ENCODE data around the gene MCRIP1.

MCRIP1 gene

GRCh38 chr17:81833160-81833920 lies at the start of gene MCRIP1:
Gene MCRIP1 (minus strand): TSS chr17:81833291. CDS start chr17:81824506, 8,785 bp downstream.
- DNase-seq, result peak; percentile 71 to 85

- no peak for DNase-seq
Observed at GRCh38 chr17:81879121-81879520, 46.0 kb upstream of the MCRIP1 start.

GRCh38 chr17:81878294-81878693 lies 45.2 kb upstream of the MCRIP1 start:
- DNase-seq, result no peak

- DNase-seq, result no peak
Observed at GRCh38 chr17:81877569-81877968, 44.5 kb upstream of the MCRIP1 start.

GRCh38 chr17:81871387-81872230 lies 38.5 kb upstream of the MCRIP1 start:
- DNase-seq, result peak; percentile 46 to 78

- no peak for DNase-seq
Observed at GRCh38 chr17:81870981-81871386, 37.9 kb upstream of the MCRIP1 start, which contains the start of gene ARHGDIA. Gene ARHGDIA (minus strand): TSS chr17:81871337. CDS start chr17:81869930, 1,407 bp downstream.

- peak in 1 of 2 experiments; percentile 53 for DNase-seq
Observed at GRCh38 chr17:81870131-81870980, 37.3 kb upstream of the MCRIP1 start.

GRCh38 chr17:81869221-81870130 lies 36.4 kb upstream of the MCRIP1 start:
- peak in 1 of 2 experiments; percentile 42 for DNase-seq

GRCh38 chr17:81868674-81869220 lies 35.7 kb upstream of the MCRIP1 start:
- DNase-seq, result peak; percentile 79 to 82

- DNase-seq, result no peak
Observed at GRCh38 chr17:81867991-81868673, 35.0 kb upstream of the MCRIP1 start.

- peak; percentile 47 to 52 for DNase-seq
Observed at GRCh38 chr17:81867170-81867990, 34.3 kb upstream of the MCRIP1 start.

GRCh38 chr17:81866440-81867169 lies 33.5 kb upstream of the MCRIP1 start:
- no peak for DNase-seq

- no peak for DNase-seq
Observed at GRCh38 chr17:81865733-81866439, 32.8 kb upstream of the MCRIP1 start.

- no peak for DNase-seq
Observed at GRCh38 chr17:81865358-81865732, 32.3 kb upstream of the MCRIP1 start.

- no peak for DNase-seq
Observed at GRCh38 chr17:81863833-81864768, 31.0 kb upstream of the MCRIP1 start.

- no peak for DNase-seq
Observed at GRCh38 chr17:81863123-81863675, 30.1 kb upstream of the MCRIP1 start.

Data from SW 1271 (cell line).